Neuron (in vitro differentiated cells): ENCODE results near the gene UBE2D4.
A peak's percentile ranks its signal among the peaks of the same experiment; 100 is the strongest.

Experiments used
- H2AFZ ChIP-seq: one replicate; pipeline ENCODE4 v1.6.1; 2013; ENCODE audit warnings: low read depth, mild to moderate bottlenecking, inconsistent platforms, low read length, moderate library complexity
- H3K27me3 ChIP-seq: one replicate; pipeline ENCODE4 v1.6.1; 2013; ENCODE audit warnings: low read length; ENCODE audit not compliant: insufficient read depth
- H3K36me3 ChIP-seq: one replicate; pipeline ENCODE4 v1.6.1; 2013; ENCODE audit warnings: low read length; ENCODE audit not compliant: insufficient read depth
- H3K4me1 ChIP-seq: one replicate; pipeline ENCODE4 v1.6.1; 2013; ENCODE audit warnings: low read length; ENCODE audit not compliant: insufficient read depth
- H3K4me3 ChIP-seq: 2 replicates; pipeline ENCODE4 v1.5.1; 2013; ENCODE audit warnings: mild to moderate bottlenecking, low read length, moderate library complexity
- H3K9me3 ChIP-seq: one replicate; pipeline ENCODE4 v1.6.1; 2013; ENCODE audit warnings: low read length

The UBE2D4 gene

DNA sequence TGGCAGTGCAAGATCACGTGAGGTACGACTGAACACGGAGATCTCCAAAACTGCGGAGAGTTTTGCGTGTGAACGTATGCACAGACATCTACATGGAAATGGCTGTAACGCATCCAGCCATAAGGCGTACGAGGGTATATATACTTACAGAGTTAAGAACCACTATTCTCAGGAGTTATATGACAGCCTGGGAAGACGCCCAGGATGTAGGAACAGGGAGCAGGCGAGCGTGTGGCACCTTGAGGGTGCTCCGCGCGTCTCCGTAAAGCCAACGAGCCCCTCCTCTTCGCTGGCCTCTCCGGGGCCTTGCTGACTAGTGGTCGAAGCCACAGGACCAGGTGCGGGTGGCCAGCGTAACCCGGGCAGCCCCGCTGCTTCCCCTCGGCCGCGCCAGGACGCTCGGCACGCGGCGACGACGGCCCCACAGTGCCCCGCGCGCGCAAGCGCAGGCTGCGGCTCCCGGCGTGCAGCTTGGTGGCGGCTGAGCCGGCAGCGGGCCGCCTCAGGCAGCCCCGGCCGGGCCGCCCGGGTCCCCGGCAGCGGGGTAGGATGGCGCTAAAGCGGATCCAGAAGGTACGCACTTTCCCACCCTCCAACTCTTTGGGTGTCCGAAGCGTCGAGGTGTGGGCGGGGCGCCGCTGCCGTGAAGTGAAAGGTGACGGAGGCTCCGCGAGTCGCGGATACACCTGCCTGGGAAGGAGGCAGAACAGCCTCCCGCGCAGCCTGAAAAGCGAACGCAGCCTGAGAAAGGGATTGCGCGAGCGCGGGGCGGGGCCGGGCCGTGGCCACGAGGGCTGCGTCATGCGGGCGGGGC is at the start of gene UBE2D4:
Gene UBE2D4 (plus strand): TSS at position 453 of the 814 bp plus-strand sequence. CDS start 97 bp downstream, at position 550.
- peaks cover 7% of the 10 kb centered on the region for H3K4me1 ChIP-seq
- peak within 1 kb of the TSS; percentile 68 for H3K4me3 ChIP-seq
- peak within 1 kb of the TSS; percentile 98 for H2AFZ ChIP-seq
- H3K36me3 ChIP-seq = no peaks in the 10 kb centered on the region
- no peaks in the 10 kb centered on the region for H3K27me3 ChIP-seq
- H3K9me3 ChIP-seq = peaks cover 2% of the 10 kb centered on the region

DNA sequence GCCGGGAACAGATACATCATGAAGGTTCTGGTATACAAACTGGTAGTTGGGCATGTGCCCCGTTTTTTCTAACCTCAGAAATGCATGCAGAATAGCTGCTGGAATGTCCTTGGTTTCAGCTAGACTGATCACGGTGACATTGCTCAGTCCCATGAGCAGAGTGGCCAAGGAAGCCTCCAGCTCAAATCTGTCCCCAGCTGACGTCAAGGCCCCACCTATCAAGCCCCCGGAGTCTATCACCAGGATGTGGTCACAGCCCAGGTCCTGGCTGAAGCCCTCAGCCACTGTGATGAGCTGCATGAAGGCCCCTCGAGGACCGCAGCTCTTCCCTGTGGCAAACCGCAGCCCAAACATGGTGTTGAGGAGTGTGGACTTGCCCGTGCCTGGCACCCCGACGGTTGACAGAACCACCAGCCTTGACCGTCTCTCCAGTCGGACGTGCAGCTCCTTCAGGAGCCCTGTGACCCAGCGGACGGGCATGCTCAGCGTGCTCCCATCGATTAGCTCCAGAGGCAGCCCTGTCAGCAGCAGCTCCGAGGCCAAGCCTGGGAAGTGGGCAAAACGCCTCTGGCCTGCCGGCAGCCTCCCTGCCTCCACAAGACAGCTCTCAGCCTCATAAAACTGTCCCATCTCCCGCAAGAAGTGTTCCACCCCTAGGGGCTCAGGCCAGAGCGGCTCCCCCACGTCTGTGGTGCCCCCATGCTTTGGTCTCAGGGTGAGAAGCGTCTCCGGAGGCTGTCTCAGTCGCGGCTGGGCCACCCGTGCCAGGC is 49.1 kb upstream of the UBE2D4 start:
- H3K27me3 ChIP-seq = no peaks in the 10 kb centered on the region
- no peaks in the 10 kb centered on the region for H3K9me3 ChIP-seq
- no peak overlapping the region for H2AFZ ChIP-seq
- peaks cover 57% of the 10 kb centered on the region for H3K36me3 ChIP-seq
- H3K4me1 ChIP-seq = peaks cover 2% of the 10 kb centered on the region
- H3K4me3 ChIP-seq = no peak overlapping the region

DNA sequence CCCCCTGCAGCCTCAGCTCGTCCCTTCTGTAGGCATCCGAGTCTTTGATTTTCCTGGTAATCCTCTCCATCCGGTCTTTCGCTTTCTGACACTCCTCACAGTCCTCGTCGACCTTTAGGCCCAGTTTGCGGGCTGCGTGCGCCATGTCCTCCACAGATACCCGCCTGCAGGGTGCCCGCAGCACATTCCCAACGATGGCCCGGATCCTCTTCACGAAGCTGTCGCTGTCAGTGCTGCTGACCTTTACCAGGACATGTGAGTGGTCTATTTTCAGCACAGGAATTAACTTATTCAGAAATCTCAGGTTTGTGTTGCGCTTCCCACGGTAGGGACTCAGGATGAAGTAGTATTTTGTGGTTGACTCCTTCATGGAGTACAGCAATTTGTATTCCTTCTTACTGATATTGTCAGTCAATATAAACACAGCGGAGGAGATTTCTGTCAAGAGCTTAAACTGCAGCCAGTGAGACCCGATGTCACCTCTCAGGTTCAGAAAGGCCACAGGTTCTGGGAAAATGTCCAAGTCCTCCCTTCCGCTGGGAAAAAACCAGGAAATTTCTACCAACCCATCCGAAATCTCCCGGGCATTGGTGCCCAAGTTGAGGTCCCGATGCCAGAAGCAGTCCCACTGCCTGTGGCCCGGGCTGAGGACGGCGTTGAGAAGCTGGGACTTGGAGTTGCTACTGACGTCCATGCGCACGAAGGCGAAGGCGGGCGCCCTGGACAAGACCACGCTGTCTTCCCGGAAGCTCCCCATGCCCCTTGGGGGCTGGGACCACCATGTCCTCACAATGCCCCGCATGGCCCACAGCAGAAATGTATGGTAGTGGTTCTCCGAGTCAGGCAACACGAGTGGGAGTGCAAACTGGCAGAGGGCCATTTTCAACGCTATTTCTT is 48.0 kb upstream of the UBE2D4 start:
- H3K36me3 ChIP-seq = peaks cover 57% of the 10 kb centered on the region
- no peaks in the 10 kb centered on the region for H3K27me3 ChIP-seq
- no peaks in the 10 kb centered on the region for H3K9me3 ChIP-seq

DNA sequence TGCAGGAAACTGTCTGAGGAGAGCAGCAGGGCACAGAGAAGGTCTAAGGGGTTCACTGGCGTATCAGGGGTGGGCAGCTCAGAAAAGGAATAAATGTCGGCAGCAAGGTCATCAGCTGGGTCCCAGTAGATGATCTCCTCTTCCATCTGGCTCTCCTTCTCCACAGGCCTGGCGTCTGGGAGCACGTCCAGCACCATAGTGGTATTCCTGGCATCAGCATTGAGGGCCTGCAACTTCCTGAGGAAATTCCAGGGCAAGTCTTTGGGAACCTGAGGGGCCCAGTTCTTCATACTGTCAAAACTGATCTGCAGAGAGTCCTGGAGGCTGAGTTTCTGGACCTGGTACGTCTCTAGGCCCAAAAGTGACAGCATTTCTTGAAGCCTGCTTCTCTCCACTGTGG is 47.4 kb upstream of the UBE2D4 start:
- no peak overlapping the region for H2AFZ ChIP-seq
- peaks cover 60% of the 10 kb centered on the region for H3K36me3 ChIP-seq
- no peak overlapping the region for H3K4me3 ChIP-seq
- H3K9me3 ChIP-seq = no peaks in the 10 kb centered on the region
- H3K4me1 ChIP-seq = no peaks in the 10 kb centered on the region
- no peaks in the 10 kb centered on the region for H3K27me3 ChIP-seq

More for the DNA sequence above, 48.0 kb upstream of the UBE2D4 start:
- H3K4me3 ChIP-seq = no peak overlapping the region
- H2AFZ ChIP-seq = no peak overlapping the region
- H3K4me1 ChIP-seq = no peaks in the 10 kb centered on the region

GRCh38 chr7:43879477-43879876 is 46.8 kb upstream of the UBE2D4 start:
- H3K9me3 ChIP-seq = no peaks in the 10 kb centered on the region
- H3K36me3 ChIP-seq = peaks cover 66% of the 10 kb centered on the region
- H3K4me1 ChIP-seq = no peaks in the 10 kb centered on the region
- H3K4me3 ChIP-seq = no peak overlapping the region
- no peak overlapping the region for H2AFZ ChIP-seq
- H3K27me3 ChIP-seq = no peaks in the 10 kb centered on the region

DNA sequence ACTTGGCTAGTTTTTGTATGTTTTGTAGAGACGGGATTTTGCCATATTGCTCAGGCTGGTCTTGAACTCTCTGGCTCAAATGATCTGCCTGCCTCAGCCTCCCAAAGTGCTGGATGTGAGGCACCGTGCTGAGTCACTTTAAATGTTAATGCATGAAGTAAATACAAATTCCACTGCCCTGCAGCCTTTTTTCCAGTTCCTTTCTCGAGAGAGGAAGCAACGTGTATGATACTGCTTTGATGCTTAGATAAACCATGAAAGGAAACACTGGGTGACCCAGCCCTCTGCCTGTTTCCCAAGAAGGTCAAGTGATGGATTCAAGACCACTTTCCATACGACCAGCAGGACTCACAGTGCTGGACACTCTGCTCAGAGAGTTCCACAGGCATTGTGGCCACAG is 45.6 kb upstream of the UBE2D4 start:
- H2AFZ ChIP-seq = no peak overlapping the region
- no peak overlapping the region for H3K4me3 ChIP-seq
- peaks cover 66% of the 10 kb centered on the region for H3K36me3 ChIP-seq
- no peaks in the 10 kb centered on the region for H3K9me3 ChIP-seq
- no peaks in the 10 kb centered on the region for H3K27me3 ChIP-seq
- H3K4me1 ChIP-seq = no peaks in the 10 kb centered on the region

DNA sequence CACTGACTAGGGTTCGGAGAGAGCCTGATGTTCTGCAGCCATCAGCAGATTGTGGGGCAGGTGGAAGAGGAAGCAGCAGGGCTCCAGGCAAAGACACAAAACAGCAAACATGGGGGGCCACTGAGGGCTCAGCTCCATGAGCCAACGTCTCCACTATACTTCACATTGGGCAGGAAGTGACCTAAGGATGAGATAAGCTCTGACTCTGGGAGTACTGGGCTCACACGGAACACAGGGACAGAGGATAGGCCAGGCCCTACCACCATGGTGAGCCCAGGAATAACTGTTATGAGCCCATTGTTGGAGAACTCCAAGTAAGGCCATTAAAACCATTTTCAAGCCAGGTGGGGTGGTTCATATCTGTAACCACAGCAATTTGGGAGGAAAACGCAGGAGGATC is 42.0 kb upstream of the UBE2D4 start:
- Histone ChIP-seq H3K4me1 (no peaks in the 10 kb centered on the region), H2AFZ (no peak overlapping the region), H3K4me3 (no peak overlapping the region), H3K27me3 (no peaks in the 10 kb centered on the region), H3K36me3 (peaks cover 43% of the 10 kb centered on the region), H3K9me3 (no peaks in the 10 kb centered on the region)

GRCh38 chr7:43884617-43885016 is 41.6 kb upstream of the UBE2D4 start:
- H3K9me3 ChIP-seq = no peaks in the 10 kb centered on the region
- H3K36me3 ChIP-seq = peaks cover 39% of the 10 kb centered on the region
- no peak overlapping the region for H3K4me3 ChIP-seq
- no peaks in the 10 kb centered on the region for H3K4me1 ChIP-seq
- no peaks in the 10 kb centered on the region for H3K27me3 ChIP-seq
- H2AFZ ChIP-seq = no peak overlapping the region

DNA sequence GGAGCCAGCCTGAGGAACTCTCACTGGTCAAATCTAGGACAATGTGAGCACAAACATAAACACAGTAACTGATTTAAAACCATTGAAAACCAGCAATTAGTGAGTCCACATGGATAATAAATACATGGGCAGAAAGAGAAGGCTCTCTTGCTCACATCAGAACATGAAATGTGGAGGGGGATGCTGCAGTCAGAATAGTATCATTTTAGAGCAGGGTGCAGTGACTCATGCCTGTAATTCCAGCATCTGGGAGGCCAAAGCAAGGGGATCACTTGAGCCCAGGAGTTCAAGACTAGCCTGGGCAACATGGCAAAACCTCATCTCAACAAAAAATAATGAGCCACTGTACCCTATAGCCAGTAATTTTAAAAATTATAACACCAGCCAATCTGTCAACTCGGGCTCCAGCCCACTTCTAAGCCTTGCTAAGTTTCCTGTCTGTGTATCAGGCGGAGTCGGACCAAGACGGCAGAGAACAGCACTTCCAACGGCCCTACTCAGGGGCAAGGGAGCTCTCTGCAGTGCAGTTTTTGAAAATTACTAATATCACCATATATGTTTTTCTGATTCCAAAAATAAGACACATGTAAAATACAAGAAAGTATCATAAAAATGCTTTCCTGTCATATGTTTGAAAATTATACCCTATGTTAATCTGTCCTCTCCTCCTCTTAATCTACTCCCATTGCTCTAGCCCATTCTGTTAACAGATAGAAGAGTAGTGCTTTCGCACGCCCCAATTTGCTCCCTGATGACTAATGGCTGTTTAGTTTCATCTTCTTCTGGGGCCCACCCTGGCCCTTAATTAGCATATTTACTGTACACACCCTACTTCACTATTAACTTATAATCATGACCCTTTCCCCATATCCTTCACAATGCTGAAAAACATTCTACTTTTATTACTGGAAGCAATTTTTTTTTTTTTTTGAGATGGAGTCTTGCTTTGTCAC is 37.0 kb upstream of the UBE2D4 start:
- Histone ChIP-seq H3K9me3 (no peaks in the 10 kb centered on the region), H3K27me3 (no peaks in the 10 kb centered on the region), H3K4me3 (no peak overlapping the region), H3K36me3 (peaks cover 12% of the 10 kb centered on the region), H3K4me1 (no peaks in the 10 kb centered on the region), H2AFZ (no peak overlapping the region)

DNA sequence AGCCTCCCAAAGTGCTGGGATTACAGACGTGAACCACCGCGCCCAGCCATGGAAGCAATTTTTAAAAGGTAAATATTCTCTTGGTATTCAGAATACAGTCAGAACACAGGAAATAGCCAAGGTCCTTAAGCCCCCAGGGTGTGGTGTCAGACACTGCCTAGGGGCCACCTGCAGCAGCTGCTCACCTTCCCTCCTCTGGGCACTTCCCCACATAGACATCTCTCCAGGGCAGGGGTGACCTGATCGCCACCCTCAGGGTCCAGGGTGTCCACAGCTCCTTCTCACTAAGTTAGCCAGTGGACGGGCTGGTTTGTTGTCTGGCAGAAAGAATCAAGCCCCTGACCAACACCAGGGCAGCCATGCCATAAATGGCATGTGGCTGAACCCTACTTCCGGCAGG is 35.8 kb upstream of the UBE2D4 start:
- no peaks in the 10 kb centered on the region for H3K9me3 ChIP-seq
- H3K4me1 ChIP-seq = no peaks in the 10 kb centered on the region
- no peaks in the 10 kb centered on the region for H3K27me3 ChIP-seq

GRCh38 chr7:43891069-43891955 is 34.9 kb upstream of the UBE2D4 start:
- Histone ChIP-seq H3K27me3 (no peaks in the 10 kb centered on the region), H3K4me1 (no peaks in the 10 kb centered on the region), H3K36me3 (no peaks in the 10 kb centered on the region), H3K9me3 (no peaks in the 10 kb centered on the region), H3K4me3 (no peak overlapping the region), H2AFZ (no peak overlapping the region)

More for the DNA sequence above, 35.8 kb upstream of the UBE2D4 start:
- Histone ChIP-seq H3K4me3 (no peak overlapping the region), H2AFZ (no peak overlapping the region), H3K36me3 (peaks cover 6% of the 10 kb centered on the region)
